Activated CD4-positive, alpha-beta T cell treated with anti-CD3 and anti-CD28 coated beads, Interleukin-2, amount 50 U/mL, for 1 hour (primary cell): Measurements from ENCODE around the gene TBL3.
"Not testable (repeated sequence)": the region's sequence is repeated elsewhere in the genome, so short reads cannot be mapped to it uniquely, and the experiment has no call there.

Experiments
- DNase-seq: peaks from one replicate; pipeline ENCODE4 v3.0.0-alpha.2; 2020

The TBL3 gene

GRCh38 chr16:1944612-1945199 lies 27.1 kb upstream of the TBL3 start:
- no peak for DNase-seq

- DNase-seq = no peak
Observed at GRCh38 chr16:1945559-1946391, 26.1 kb upstream of the TBL3 start.

GRCh38 chr16:1946495-1947368 lies 25.1 kb upstream of the TBL3 start:
- no peak for DNase-seq

- no peak for DNase-seq
Observed at GRCh38 chr16:1947369-1947670, 24.5 kb upstream of the TBL3 start.

DNA sequence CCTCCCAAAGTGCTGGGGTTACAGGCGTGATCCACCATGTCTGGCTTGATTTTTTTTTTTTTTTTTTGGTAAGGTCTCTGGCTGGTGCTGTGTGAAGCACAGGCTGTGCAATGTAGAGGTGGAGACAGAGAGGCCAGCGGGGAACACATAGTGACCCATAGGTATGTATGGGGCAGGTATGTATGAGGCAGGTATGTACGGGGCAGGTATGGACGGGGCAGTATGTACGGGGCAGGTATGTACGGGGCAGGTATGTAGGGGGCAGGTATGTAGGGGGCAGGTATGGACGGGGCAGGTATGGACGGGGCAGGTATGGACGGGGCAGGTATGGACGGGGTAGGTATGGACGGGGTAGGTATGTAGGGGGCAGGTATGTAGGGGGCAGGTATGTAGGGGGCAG lies 22.3 kb upstream of the TBL3 start:
- DNase-seq = no peak

DNA sequence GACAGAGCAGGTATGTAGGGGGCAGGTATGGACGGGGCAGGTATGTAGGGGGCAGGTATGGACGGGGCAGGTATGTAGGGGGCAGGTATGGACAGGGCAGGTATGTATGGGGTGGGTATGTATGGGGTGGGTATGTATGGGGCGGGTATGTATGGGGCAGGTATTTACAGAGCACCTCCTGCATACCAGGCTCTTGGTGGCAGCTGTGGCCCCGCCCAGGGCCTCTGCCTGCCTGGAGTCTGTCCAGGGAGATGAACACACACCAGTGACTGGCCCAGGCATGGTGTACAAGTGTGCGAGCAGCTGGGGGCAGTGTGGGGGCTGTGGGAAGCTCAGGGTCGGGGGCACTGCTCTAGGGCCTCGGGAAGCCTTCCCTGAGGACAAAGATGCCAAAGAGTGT lies 21.8 kb upstream of the TBL3 start:
- no peak for DNase-seq

GRCh38 chr16:1950559-1950958 lies 21.3 kb upstream of the TBL3 start:
- DNase-seq = no peak

- DNase-seq = no peak
Observed at GRCh38 chr16:1953734-1954133, 18.1 kb upstream of the TBL3 start.

DNA sequence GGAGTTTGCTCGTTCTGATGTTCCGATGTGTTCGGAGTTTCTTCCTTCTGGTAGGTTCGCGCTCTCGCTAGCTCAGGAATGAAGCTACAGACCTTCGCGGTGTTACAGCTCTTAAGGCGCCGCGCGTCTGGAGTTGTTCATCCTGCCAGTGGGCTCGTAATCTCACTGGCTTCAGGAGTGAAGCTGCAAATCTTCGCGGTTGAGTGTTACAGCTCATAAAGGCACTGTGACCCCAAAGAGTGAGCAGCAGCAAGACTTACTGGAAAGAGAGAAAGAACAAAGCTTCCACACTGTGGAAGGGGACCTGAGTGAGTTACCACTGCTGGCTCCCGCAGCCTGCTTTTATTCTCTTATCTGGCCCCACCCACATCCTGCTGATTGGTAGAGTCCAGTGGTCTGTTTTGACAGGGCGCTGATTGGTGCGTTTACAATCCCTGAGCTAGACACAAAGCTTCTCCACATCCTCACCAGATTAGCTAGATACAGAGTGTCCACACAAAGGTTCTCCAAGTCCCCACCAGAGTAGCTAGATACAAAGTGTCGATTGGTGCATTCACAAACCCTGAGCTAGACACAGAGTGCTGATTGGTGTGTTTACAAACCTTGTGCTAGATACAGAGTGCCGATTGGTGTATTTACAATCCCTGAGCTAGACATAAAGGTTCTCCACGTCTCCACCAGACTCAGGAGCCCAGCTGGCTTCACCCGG lies 14.3 kb upstream of the TBL3 start:
- DNase-seq = not testable (repeated sequence)

DNA sequence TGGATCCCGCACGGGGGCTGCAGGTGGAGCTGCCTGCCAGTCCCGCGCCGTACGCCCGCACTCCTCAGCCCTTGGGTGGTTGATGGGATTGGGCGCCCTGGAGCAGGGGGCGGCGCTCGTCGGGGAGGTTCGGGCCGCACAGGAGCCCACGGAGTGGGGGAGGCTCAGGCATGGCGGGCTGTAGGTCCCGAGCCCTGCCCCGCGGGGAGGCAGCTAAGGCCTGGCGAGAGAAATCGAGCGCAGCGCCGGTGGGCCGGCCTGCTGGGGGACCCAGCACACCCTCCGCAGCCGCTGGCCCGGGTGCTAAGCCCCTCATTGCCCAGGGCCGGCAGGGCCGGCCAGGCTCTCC lies 13.7 kb upstream of the TBL3 start:
- not testable (repeated sequence) for DNase-seq

GRCh38 chr16:1958715-1959268 lies 13.1 kb upstream of the TBL3 start:
- no peak for DNase-seq

GRCh38 chr16:1959269-1960039 lies 12.4 kb upstream of the TBL3 start, which contains the start of gene NDUFB10:
TSS of gene NDUFB10 (plus strand) at chr16:1959538. CDS start at chr16:1959625, 87 bp downstream.
- DNase-seq = peak; percentile 91

DNA sequence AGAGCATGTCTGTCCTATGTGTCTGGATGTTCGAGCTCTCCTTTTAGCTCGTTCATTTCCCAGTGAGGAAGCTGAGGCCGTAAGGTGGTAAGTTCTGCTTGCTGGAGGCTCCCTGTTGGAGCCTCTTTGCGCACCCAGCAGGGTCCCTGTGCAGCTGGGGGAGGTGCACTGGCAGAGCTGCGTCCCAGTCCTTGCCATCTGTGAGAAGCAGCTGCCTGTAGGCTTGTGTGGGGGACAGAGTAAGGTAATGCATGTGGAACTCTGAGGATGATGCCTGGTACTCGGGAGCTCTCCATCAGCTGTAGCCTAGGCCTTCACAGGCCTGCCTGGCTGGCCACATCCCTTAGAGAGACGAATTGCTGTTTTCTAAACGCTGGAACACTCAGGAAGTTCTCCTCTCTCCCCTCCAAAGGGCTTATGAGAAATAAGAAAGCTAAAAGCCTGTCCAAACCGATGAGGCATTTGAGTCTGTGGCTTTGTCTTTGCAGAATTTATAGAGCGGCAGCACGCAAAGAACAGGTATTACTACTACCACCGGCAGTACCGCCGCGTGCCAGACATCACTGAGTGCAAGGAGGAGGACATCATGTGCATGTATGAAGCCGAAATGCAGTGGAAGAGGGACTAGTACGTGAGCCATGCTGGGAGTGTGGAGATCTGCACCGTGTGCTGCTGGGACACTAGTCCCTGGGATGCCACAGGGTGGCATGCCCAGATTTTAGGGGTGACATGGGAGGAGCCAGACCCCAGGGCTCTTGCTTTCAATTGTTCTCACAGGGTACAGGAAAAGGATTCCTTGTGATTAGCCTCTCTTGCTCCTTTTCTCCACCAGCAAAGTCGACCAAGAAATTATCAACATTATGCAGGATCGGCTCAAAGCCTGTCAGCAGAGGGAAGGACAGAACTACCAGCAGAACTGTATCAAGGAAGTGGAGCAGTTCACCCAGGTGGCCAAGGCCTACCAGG lies 10.9 kb upstream of the TBL3 start:
- DNase-seq = peak; percentile 37

GRCh38 chr16:1961651-1962067 lies 10.2 kb upstream of the TBL3 start:
- DNase-seq = no peak

DNA sequence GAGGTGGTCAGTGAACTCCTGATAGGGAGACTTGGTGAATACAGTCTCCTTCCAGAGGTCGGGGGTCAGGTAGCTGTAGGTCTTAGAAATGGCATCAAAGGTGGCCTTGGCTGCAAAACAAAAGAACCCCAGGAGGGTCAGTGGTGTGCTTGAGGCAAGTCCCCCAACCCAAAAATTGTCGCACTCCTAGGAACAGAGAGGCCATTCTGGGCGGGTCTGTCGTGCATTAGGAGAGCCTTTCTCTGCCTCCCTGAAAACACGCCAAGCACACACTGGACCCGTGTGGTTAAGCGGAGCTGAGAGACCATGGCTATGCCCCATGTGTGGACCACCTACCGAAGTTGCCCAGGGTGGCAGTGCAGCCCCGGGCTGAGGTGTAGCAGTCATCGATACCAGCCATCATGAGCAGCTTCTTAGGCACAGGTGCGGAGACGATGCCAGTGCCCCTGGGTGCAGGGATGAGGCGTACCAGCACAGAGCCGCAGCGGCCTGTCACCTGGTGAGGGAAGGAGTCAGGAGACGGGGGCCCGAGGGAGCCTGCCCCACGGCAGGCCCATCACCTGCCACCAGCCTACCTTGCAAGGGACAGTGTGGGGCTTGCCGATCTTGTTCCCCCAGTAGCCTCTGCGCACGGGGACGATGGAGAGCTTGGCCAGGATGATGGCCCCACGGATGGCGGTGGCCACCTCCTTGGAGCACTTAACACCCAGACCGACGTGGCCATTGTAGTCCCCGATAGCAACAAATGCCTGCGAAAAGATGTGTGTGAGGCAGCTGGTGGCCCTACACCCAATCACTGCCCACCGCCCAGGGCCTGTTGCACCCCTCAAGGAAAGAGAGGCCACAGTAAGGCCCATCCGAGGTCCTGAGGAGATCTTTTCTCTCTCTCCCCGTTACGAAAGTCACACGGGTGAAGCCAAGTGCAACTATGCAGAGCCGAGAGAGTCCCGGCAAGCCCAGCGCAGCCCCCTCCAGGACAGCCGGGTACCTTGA lies 9.4 kb upstream of the TBL3 start:
- DNase-seq = not testable (repeated sequence)

DNA sequence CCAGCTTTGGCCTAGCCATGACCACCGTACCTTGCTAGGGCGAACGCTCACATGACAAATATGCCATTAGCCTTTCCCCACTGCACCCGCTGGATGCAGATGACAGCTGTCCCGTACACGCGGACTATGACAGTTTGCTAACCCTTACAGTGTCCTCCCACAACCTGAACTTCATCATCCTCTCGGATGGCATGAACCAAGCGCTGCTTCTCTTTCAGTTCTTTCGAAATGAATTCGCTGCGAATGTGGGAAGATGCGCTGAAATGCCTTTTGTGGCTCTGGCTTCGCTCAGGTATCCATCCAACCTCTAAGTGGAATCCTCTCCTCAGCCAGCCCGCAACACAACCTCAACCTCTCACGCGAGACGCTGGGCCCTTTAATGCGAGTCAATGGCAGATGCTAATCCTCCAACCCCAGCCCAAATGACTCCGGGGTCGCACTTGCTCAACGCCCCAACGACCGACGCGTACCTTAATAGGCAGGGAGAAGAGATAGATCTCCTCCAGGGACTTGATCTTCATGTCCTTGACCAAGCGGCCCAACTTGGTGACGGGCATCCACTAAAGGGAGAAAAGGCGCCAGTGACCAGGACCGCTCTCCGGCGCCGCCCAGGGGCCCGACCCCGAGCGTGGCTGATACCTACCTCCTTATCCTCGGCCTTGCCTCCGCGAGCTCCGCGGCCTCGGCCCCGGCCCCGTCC lies 7.9 kb upstream of the TBL3 start:
- peak; percentile 38 for DNase-seq

GRCh38 chr16:1964506-1965395 lies 7.1 kb upstream of the TBL3 start, which contains the start of gene RPS2:
TSS of gene RPS2 (minus strand) at chr16:1964826. CDS start at chr16:1964625, 201 bp downstream.
- DNase-seq = peak; percentile 99
